K562 (cell line): ENCODE results near the gene BRPF1. TPM values are rescaled to one million over a fixed set of nuclear protein-coding genes. Genes with fewer than 3 reads are reported as not detected.

Experiments used
- ATAC-seq: fragments of 200-7000 bp; cut with Tn5 transposase; 3 replicates; pipeline ENCODE4 v1.9.1; 2020; ENCODE audit warnings: moderate library complexity
- BruUV-seq: library from RNA; stranded (reverse); fragments of 400-500 nt; replicated peaks from 2 replicates; lab custom pipeline; 2021; lab: Mats Ljungman, UMichigan
- CTCF ChIA-PET: fragments of 300-600 bp; formaldehyde crosslinking; extraction: SDS; loops from one replicate; lab custom pipeline; 2021; ENCODE audit warnings: low intra/inter-chr PET ratio; lab: Yijun Ruan, JAX
- POLR2A ChIA-PET: fragments of 300-600, 350-650 bp; sonication (Branson Sonifier 250); formaldehyde crosslinking; extraction: SDS; loops from one replicate; lab custom pipeline; 2021; ENCODE audit warnings: antibody characterized with exemption, inconsistent platforms; lab: Yijun Ruan, JAX
- DNase-seq, 4 experiments: peaks; one replicate each; pipeline versions ENCODE4 v3.0.0 to v3.0.0-alpha.2; 2011 to 2018; ENCODE audit warnings: low spot score in 3 of 4, mixed read lengths in 3 of 4; ENCODE audit errors: extremely low read depth in 1 of 4
- FAIRE-seq: peaks from 2 replicates; lab custom pipeline; 2011; peaks lifted over from hg19 to GRCh38; lab: Jason Lieb, UNC
- H2AFZ ChIP-seq: 2 replicates; pipeline ENCODE4 v1.6.0; 2011; ENCODE audit warnings: low read depth, low read length, control low read depth, inconsistent platforms
- H3K27ac ChIP-seq: fragments of 200-600 bp; 3 replicates; pipeline ENCODE4 v1.8.0; 2011; ENCODE audit warnings: low read depth, mild to moderate bottlenecking, control low read depth, inconsistent platforms, low read length, moderate library complexity, mixed read lengths; ENCODE audit errors: extremely low read depth
- H3K27me3 ChIP-seq, 2 experiments: fragments of 300-600 bp in 1 of 2; 2 replicates in 1 of 2; 3 replicates in 1 of 2; pipeline versions ENCODE4 v1.6.0 to v1.8.0; 2011; ENCODE audit warnings: inconsistent platforms in 2 of 2, low read length in 2 of 2, mild to moderate bottlenecking in 1 of 2, mixed read lengths in 1 of 2, moderate library complexity in 1 of 2; ENCODE audit not compliant: control insufficient read depth in 2 of 2, insufficient read depth in 2 of 2
- H3K36me3 ChIP-seq: fragments of 300-600 bp; 3 replicates; pipeline ENCODE4 v1.8.0; 2011; ENCODE audit warnings: mild to moderate bottlenecking, low read length, inconsistent platforms; ENCODE audit not compliant: control insufficient read depth, insufficient read depth
- H3K4me1 ChIP-seq, 2 experiments: fragments of 200-600 bp in 1 of 2; replicated peaks in 1 of 2; 2 replicates in 1 of 2; 3 replicates in 1 of 2; pipeline versions ENCODE4 v1.5.1 to v1.8.0; 2011; ENCODE audit warnings: inconsistent platforms in 2 of 2, low read length in 2 of 2, mild to moderate bottlenecking in 1 of 2, mixed read lengths in 1 of 2, moderate library complexity in 1 of 2; ENCODE audit not compliant: control insufficient read depth in 2 of 2, insufficient read depth in 2 of 2
- H3K4me2 ChIP-seq: 2 replicates; pipeline ENCODE4 v1.6.1; 2011; ENCODE audit warnings: low read length, control low read depth, inconsistent platforms, mixed read lengths; ENCODE audit not compliant: insufficient read depth
- H3K4me3 ChIP-seq: fragments of 200-600 bp; sonication (generic), shearing (Covaris generic); 2 replicates; pipeline ENCODE4 v1.5.1; 2016; ENCODE audit warnings: control low read depth, inconsistent platforms
- H3K79me2 ChIP-seq: fragments of 200-600 bp; 3 replicates; pipeline ENCODE4 v1.8.0; 2011; ENCODE audit warnings: low read length, inconsistent platforms; ENCODE audit not compliant: control insufficient read depth, insufficient read depth
- H3K9ac ChIP-seq, 2 experiments: 2 replicates each; pipeline versions ENCODE4 v1.6.0 to v1.6.1; 2011; ENCODE audit warnings: low read depth in 2 of 2, low read length in 2 of 2, control low read depth in 1 of 2, inconsistent platforms in 1 of 2, mild to moderate bottlenecking in 1 of 2, mixed read lengths in 1 of 2; ENCODE audit not compliant: insufficient read depth in 1 of 2
- H3K9me1 ChIP-seq: one replicate; pipeline ENCODE4 v1.6.0; 2011; ENCODE audit warnings: inconsistent platforms, mild to moderate bottlenecking, low read length, moderate library complexity; ENCODE audit not compliant: control insufficient read depth, insufficient read depth
- H3K9me3 ChIP-seq: replicated peaks from 2 replicates; pipeline ENCODE4 v1.5.1; 2011; ENCODE audit warnings: low read depth, low read length, inconsistent platforms; ENCODE audit not compliant: control insufficient read depth, insufficient read depth
- H4K20me1 ChIP-seq: replicated peaks from 2 replicates; pipeline ENCODE4 v1.6.1; 2011; ENCODE audit warnings: low read length, inconsistent platforms, mixed read lengths; ENCODE audit not compliant: control insufficient read depth, insufficient read depth
- CBFB ChIP-seq: sonication (generic); formaldehyde crosslinking; IDR thresholded peaks from 2 replicates; pipeline ENCODE4 v1.4.0; 2020; ENCODE audit warnings: mild to moderate bottlenecking, missing genetic modification reagents
- CEBPZ ChIP-seq: fragments of 150-350 bp; IDR thresholded peaks from 2 replicates; pipeline ENCODE4 v1.6.1; 2014; ENCODE audit warnings: low read depth, mild to moderate bottlenecking, low read length, borderline replicate concordance
- CSDE1 ChIP-seq, 2 experiments: fragments of 450-650 bp; IDR thresholded peaks; 2 replicates each; pipeline ENCODE4 v1.6.1; 2016; ENCODE audit warnings: mild to moderate bottlenecking in 1 of 2
- CTCF ChIP-seq, 3 experiments: IDR thresholded peaks in 2 of 3; conservative IDR thresholded peaks in 1 of 3; 2 replicates each; pipeline ENCODE4 v1.5.1; 2011 to 2012; ENCODE audit warnings: low read length in 3 of 3, mild to moderate bottlenecking in 3 of 3, control low read depth in 2 of 3, improper control_type of control experiment in 1 of 3, inconsistent platforms in 1 of 3, low read depth in 1 of 3, mixed read lengths in 1 of 3, moderate library complexity in 1 of 3; ENCODE audit not compliant: insufficient read depth in 2 of 3
- ETV5 ChIP-seq: sonication (generic); formaldehyde crosslinking; IDR thresholded peaks from 2 replicates; pipeline ENCODE4 v1.4.0; 2020; ENCODE audit warnings: low read depth, mild to moderate bottlenecking, missing genetic modification reagents
- HLTF ChIP-seq: fragments of 450-650 bp; IDR thresholded peaks from 2 replicates; pipeline ENCODE4 v1.6.1; 2016
- HMG20A ChIP-seq: fragments of 450-650 bp; formaldehyde crosslinking; conservative IDR thresholded peaks from 2 replicates; pipeline ENCODE4 v1.4.0; 2020; ENCODE audit warnings: mild to moderate bottlenecking, mixed read lengths
- NONO ChIP-seq, 2 experiments: fragments of 200-400 bp in 1 of 2; fragments of 450-650 bp in 1 of 2; formaldehyde crosslinking in 1 of 2; IDR thresholded peaks; 2 replicates each; pipeline ENCODE4 v1.6.1; 2017; ENCODE audit warnings: low read depth in 2 of 2, mild to moderate bottlenecking in 2 of 2, moderate library complexity in 2 of 2, low read length in 1 of 2
- NRF1 ChIP-seq, 2 experiments: fragments of 450-650 bp; IDR thresholded peaks in 1 of 2; conservative IDR thresholded peaks in 1 of 2; 2 replicates each; pipeline ENCODE4 v1.6.1; 2014; ENCODE audit warnings: mild to moderate bottlenecking in 2 of 2
- PHF21A ChIP-seq: fragments of 450-650 bp; IDR thresholded peaks from 2 replicates; pipeline ENCODE4 v1.6.1; 2017; ENCODE audit warnings: low read depth, borderline replicate concordance
- POLR3G ChIP-seq: IDR thresholded peaks from 2 replicates; pipeline ENCODE4 v1.6.1; 2011; ENCODE audit not compliant: insufficient read length, insufficient replicate concordance; ENCODE audit errors: extremely low read depth
- ZBTB33 ChIP-seq: sonication (generic); formaldehyde crosslinking; IDR thresholded peaks from 2 replicates; pipeline ENCODE4 v1.8.1; 2023; ENCODE audit warnings: mild to moderate bottlenecking, missing genetic modification reagents
- ZNF12 ChIP-seq: sonication (generic); formaldehyde crosslinking; IDR thresholded peaks from 2 replicates; pipeline ENCODE4 v1.4.0; 2020; ENCODE audit warnings: mild to moderate bottlenecking, missing genetic modification reagents
- ZNF23 ChIP-seq: fragments of 250-450 bp; sonication (Bioruptor Pico); IDR thresholded peaks from 2 replicates; pipeline ENCODE4 v1.4.0; 2020; ENCODE audit warnings: mild to moderate bottlenecking
- ZNF431 ChIP-seq: sonication (generic); formaldehyde crosslinking; IDR thresholded peaks from 2 replicates; pipeline ENCODE4 v1.8.0; 2022; ENCODE audit warnings: mild to moderate bottlenecking, missing genetic modification reagents
- WGBS: fragments of 100-300 bp; shearing (Covaris generic); methylation state at CpG from one replicate; pipeline ENCODE4 v1.1.6; 2016; ENCODE audit warnings: low coverage, mixed read lengths; ENCODE audit not compliant: insufficient coverage; ENCODE audit errors: missing lambda C conversion rate; 5-methylcytosine and 5-hydroxymethylcytosine counted together
- in situ Hi-C: fragments of 300-500 bp; cut with MboI; formaldehyde crosslinking; loops from 4 replicates; pipeline ENCODE4 v1.15.0; 2018; ENCODE audit warnings: inconsistent platforms, mixed read lengths
- intact Hi-C: fragments of 100-400 bp; cut with micrococcal nuclease; formaldehyde crosslinking; loops from 2 replicates; pipeline ENCODE4 v1.14.2; 2022
- polyA plus RNA-seq, 8 experiments: library from polyadenylated mRNA; depleted of rRNA in 4 of 8; stranded (reverse) in 5 of 8; unstranded in 3 of 8; fragments of >200 nt; fragmentation: Nextera tagmentation in 2 of 8; fragmentation: Illumina TruSeq in 1 of 8; extraction: Ambion mirVana in 2 of 8; extraction: Trizol in 1 of 8; gene quantifications; 2 replicates each; pipeline versions ENCODE4 v1.2.1 to v1.2.3, GENCODE V29; 2011 to 2014; ENCODE audit warnings: inconsistent platforms in 1 of 8, missing spikeins in 1 of 8
- total RNA-seq, 7 experiments: library from RNA; depleted of rRNA in 6 of 7; stranded (reverse); fragments of >200 nt in 6 of 7; fragmentation: Illumina TruSeq in 2 of 7; extraction: Trizol in 2 of 7; gene quantifications; 2 replicates each; pipeline versions ENCODE4 v1.2.1 to v1.2.3, GENCODE V29; 2011 to 2021; ENCODE audit warnings: low replicate concordance in 1 of 7

BRPF1 gene
- total and polyA plus RNA-seq, 9 of the 15 experiments (the other 6 are each of a cell fraction or from before 2014, with no cell fraction given): 1.1 to 40.2 (median 23.5) TPM

- Histone ChIP-seq H3K9me3 (no peaks in the 10 kb centered on the region), H3K4me1 (peaks cover 9 to 22% of the 10 kb centered on the region in 2 experiments; a peak in 4 of 5 replicates), H3K4me3 (no peak overlapping the region), H3K4me2 (no peak overlapping the region), H3K9ac (no peak overlapping the region), H3K79me2 (peaks cover 12% of the 10 kb centered on the region), H3K27me3 (no peaks in the 10 kb centered on the region), H3K27ac (no peak overlapping the region), H4K20me1 (no peaks in the 10 kb centered on the region), H3K9me1 (no peaks in the 10 kb centered on the region), H3K36me3 (peaks cover 82% of the 10 kb centered on the region), H2AFZ (no peak overlapping the region)
- DNase-seq: no peak
- BruUV-seq: no TSS peak
- TF ChIP-seq CBFB (CRISPR knock-in tag) (no peak), ETV5 (CRISPR knock-in tag) (no peak), HLTF (no peak), ZNF12 (CRISPR knock-in tag) (no peak), CSDE1 (IDR thresholded peaks at IDR 0.05) (no peak), PHF21A (no peak), NONO (IDR thresholded peaks at IDR 0.05; ENCODE audit: low read depth in 2 of 2, low read length in 1 of 2) (no peak), CTCF (IDR thresholded peaks at IDR 0.05 in 2 of 3, conservative IDR thresholded peaks at IDR 0.05 in 1 of 3; ENCODE audit: insufficient read depth in 2 of 3, low read depth in 1 of 3, low read length in 3 of 3) (no peak), POLR3G (no peak), ZBTB33 (CRISPR knock-in tag) (no peak), ZNF431 (no peak), HMG20A (CRISPR knock-in tag) (no peak), NRF1 (conservative IDR thresholded peaks at IDR 0.05 in 1 of 2, IDR thresholded peaks at IDR 0.05 in 1 of 2) (no peak), ZNF23 (CRISPR knock-in tag) (no peak), CEBPZ (no peak)
- intact Hi-C loops (no loop called here), in situ Hi-C loops (no loop called here)
- 89% methylated on average over 5 of the region's 5 CpGs for WGBS
- no peak for FAIRE-seq
- no peak for ATAC-seq
- ChIA-PET POLR2A (interaction anchor here (1.5 to 6.1 kb wide), 3 partner anchors 9 to 18 kb away, joined by 7 to 60 read pairs (median 58); partner anchors contain the start of gene BRPF1), CTCF (no interaction called here)
Measured at GRCh38 chr3:9746330-9746729, 14.8 kb downstream of the BRPF1 start.
